NOMO-1 treated with DMSO at 0.1 percent for 48 hours (cell line): ENCODE results near the gene GALNT1.

Source experiments
- DNase-seq: peaks from one replicate; lab custom pipeline; 2025; ENCODE audit not compliant: unreplicated experiment; lab: John Stamatoyannopoulos, UW

GALNT1 gene

DNA sequence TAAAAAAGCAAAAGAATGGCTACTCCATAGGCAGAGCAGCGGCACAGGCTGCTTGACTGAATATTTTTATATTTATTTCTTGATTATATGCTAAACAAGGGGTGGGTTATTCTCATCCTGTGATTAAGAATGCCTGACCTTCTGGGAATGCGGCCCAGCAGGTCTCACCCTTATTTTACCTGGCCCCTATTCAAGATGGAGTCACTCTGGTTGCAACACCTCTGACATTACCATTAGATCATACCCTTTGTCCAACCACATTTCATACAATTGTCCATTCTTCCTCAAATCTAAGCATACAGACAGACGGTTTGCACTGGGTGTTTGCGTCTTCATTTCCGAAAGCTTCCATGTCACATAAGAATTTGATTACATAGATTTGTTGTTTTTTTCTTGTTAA is 168.2 kb downstream of the GALNT1 start:
- no peak for DNase-seq

DNA sequence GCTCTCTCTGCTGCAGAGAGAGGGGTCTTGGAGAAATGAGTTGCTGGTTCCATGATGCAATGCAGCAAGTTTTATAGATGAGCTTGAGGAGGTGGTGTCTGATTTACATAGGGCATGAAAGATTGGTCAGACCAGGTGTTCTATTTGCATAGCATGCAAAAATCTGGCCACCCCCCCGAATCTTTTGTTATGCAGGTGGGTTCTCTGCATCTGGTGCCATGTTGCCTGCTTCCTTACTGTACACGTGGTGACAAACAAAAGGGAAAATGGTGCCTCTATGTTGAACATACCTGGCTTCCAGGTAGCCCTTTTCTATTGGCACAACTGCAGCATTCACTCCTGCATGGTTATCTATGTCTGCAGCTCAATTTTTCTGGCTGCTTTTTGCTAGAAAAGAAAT is 169.4 kb downstream of the GALNT1 start:
- DNase-seq, result no peak

DNA sequence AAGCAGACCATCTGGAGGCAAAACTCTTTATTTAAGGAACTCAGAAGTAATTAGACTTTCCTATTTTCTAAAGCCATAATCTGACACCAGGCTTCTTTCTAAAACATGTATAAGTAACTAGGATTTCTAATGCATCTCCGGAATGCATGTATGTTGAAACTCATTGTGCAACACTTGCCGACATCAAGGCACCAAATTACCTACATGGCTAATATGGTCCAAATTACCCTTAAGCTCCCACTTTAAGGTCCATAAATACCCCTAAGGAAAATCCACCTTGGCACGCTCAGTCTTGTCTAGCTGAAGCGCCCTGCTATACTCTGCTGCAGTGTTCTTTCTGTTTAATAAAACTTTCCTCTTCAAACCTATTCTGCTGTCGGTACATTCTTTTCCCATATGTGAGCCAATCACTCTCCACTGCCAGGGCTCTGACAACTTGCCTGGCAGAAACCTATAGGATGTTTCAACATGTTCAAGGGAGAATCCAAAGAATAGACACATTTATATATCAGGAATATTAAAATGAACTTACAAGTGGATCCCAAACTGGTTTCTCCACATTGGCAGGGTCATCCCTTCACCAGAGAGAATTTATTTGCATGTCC is 171.9 kb downstream of the GALNT1 start:
- no peak for DNase-seq

DNA sequence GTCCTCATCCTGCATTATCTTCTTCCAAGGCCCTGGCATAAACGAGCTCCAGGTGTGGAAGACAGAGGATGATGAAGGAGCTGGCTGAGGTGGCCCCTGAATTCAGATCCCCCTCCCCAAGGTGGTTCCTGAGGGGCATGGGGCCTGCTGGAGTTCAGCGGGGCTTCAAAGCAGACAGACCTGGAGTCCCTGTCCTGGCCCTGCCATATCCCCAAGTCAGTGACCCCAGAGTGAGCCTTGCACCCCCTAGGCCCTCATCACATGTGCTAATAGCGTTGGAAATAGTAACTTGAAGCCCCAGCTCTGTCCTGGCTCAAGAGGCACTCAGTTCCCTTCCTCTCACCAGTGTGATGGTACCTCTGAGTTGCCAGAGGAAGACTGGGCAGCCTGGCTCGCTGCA is 172.9 kb downstream of the GALNT1 start:
- DNase-seq, result no peak

DNA sequence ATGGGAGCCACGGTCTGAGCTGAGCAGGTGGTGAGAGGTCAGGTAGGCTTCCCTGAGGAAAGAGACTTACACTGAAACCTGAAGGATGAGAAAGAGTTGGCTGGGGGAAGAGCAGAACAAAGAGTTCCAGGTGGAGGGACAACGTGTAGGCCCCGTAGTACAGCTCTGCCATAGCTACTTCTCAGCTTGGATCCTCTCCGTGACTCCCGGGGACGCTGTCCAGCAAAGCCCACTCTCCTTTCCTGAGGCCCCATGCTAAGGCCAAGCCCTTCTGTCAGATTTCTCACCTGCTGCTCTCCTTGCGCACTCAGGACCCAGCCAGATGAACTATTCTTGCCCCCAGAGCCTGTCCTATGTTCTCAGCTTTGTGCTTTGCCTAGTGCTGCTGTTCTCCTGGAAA is 173.8 kb downstream of the GALNT1 start:
- no peak for DNase-seq

DNA sequence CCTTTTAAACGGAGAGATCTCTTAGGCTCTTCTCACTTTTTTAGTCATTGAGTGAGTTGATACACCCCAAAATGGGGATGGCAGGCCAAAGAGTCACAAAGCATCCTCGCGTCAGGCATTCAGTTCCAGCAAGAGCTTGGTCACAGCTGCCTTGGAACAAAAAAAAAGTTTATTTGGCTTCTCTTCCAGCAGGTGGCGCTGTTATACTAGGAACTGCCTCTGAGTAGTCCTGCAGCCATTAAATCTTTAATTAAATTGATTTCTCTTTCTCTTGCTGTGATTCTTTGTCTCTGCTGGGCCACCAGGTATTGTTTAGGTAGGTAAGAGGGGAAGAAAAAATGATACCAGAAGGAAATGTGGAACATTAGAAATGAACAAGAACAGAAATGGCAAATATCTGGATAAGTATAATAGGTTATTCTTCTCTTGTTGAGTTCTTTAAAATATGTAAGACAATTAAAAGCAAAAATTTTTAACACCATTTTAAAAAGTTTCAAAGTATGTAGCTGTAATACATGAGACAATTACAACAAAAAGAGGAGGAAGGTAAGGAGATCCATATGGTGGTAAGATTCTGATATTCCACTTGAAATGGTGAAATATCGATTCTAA is 175.1 kb downstream of the GALNT1 start:
- DNase-seq, result peak; percentile 63
